ENCODE measurements around the gene KIF3B. TPM values are rescaled to one million over a fixed set of nuclear protein-coding genes. Genes with fewer than 3 reads are reported as not detected.

The KIF3B gene
- total and polyA plus RNA-seq, 2 of the 13 experiments (the other 11 are each of a cell fraction or from before 2014, with no cell fraction given), result 23.6 to 28.8 TPM

DNA sequence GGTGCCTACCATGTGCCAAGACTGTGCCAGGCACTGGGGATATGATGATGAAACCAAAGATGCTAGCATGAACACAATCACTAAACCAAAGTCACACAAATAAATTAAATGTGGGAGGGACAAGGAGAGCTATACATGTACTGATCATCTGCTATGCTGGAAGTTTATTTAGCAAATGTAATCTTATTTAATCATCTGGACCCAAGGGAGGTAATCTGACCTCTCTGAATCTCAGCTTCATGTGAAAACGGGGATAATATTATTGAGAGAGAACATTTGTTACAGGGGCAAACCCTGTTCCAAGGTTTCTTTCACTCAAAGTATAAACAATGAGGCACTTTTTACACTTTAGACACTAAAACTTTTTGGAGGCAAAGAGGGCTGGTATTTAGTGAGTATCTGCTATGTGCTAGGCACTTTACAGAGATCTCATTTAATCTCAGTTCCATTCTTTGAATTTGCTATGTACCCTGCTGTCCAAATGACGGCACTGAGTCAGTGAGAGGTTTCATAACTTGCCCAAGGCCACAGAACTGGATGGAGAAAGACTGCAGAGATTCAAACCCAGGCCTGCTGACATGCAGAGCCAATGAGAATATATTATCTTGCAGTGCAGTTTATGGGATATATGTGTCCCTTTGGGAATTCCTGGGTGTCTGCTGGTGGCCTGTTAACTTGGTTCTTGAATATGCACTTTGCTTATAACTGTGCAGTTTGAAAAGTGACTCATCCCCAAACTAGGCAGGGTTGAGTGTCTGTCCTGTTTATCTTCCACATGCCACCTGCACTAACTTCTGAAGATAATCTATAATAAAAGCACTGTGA lies 77.4 kb downstream of the KIF3B start (continued):
- no peak for TF ChIP-seq MED13 (CRISPR knock-in tag; IDR thresholded peaks at IDR 0.05)
- no peak for TF ChIP-seq BATF2 (CRISPR knock-in tag; IDR thresholded peaks at IDR 0.05)
- peak; percentile 27; the same call in 1 of the 2 replicates for TF ChIP-seq MIER2 (CRISPR knock-in tag; IDR thresholded peaks at IDR 0.05)
- no peak for TF ChIP-seq ZNF256 (CRISPR knock-in tag; conservative IDR thresholded peaks at IDR 0.05)
- no peak for TF ChIP-seq SUZ12 (IDR thresholded peaks at IDR 0.05; ENCODE audit: low read depth, low read length)
- TF ChIP-seq POLR2AphosphoS2 (IDR thresholded peaks at IDR 0.05; ENCODE audit: low read depth, low read length), result no peak
- TF ChIP-seq KLF6 (CRISPR knock-in tag; IDR thresholded peaks at IDR 0.05), result peak; percentile 68; the same call in 1 of the 2 replicates
- peak; percentile 18; the same call in 1 of the 2 replicates for TF ChIP-seq ZBTB25 (CRISPR knock-in tag; IDR thresholded peaks at IDR 0.05)
- TF ChIP-seq PRDM10 (CRISPR knock-in tag; IDR thresholded peaks at IDR 0.05; ENCODE audit: low read depth), result 0 out of 2 replicates have a peak, but pooled peaks have one; percentile 44
- TF ChIP-seq TOE1 (CRISPR knock-in tag; IDR thresholded peaks at IDR 0.05), result no peak
- TF ChIP-seq ESRRA (CRISPR knock-in tag; IDR thresholded peaks at IDR 0.05; ENCODE audit: low read depth), result no peak; the same call in 1 of the 2 replicates
- TF ChIP-seq SAP130 (CRISPR knock-in tag; IDR thresholded peaks at IDR 0.05; ENCODE audit: low read depth), result peak; percentile 79
- no peak for TF ChIP-seq RFX3 (CRISPR knock-in tag; IDR thresholded peaks at IDR 0.05)
- TF ChIP-seq, protein P1, sequence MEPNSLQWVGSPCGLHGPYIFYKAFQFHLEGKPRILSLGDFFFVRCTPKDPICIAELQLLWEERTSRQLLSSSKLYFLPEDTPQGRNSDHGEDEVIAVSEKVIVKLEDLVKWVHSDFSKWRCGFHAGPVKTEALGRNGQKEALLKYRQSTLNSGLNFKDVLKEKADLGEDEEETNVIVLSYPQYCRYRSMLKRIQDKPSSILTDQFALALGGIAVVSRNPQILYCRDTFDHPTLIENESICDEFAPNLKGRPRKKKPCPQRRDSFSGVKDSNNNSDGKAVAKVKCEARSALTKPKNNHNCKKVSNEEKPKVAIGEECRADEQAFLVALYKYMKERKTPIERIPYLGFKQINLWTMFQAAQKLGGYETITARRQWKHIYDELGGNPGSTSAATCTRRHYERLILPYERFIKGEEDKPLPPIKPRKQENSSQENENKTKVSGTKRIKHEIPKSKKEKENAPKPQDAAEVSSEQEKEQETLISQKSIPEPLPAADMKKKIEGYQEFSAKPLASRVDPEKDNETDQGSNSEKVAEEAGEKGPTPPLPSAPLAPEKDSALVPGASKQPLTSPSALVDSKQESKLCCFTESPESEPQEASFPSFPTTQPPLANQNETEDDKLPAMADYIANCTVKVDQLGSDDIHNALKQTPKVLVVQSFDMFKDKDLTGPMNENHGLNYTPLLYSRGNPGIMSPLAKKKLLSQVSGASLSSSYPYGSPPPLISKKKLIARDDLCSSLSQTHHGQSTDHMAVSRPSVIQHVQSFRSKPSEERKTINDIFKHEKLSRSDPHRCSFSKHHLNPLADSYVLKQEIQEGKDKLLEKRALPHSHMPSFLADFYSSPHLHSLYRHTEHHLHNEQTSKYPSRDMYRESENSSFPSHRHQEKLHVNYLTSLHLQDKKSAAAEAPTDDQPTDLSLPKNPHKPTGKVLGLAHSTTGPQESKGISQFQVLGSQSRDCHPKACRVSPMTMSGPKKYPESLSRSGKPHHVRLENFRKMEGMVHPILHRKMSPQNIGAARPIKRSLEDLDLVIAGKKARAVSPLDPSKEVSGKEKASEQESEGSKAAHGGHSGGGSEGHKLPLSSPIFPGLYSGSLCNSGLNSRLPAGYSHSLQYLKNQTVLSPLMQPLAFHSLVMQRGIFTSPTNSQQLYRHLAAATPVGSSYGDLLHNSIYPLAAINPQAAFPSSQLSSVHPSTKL (CRISPR knock-in tag; IDR thresholded peaks at IDR 0.05), result peak; percentile 81
- TF ChIP-seq TMF1 (CRISPR knock-in tag; IDR thresholded peaks at IDR 0.05; ENCODE audit: low read depth), result no peak
- TF ChIP-seq LCORL (IDR thresholded peaks at IDR 0.05), result no peak
- TF ChIP-seq LCORL (CRISPR knock-in tag; IDR thresholded peaks at IDR 0.05), result peak; percentile 80
- no peak for TF ChIP-seq HNRNPH1 (optimal IDR thresholded peaks at IDR 0.05; ENCODE audit: low read depth, low read length)
- no peak for TF ChIP-seq ZNF30 (CRISPR knock-in tag; IDR thresholded peaks at IDR 0.05)
- TF ChIP-seq NFYC (CRISPR knock-in tag; IDR thresholded peaks at IDR 0.05), result peak; percentile 59
- TF ChIP-seq GFI1 (CRISPR knock-in tag; IDR thresholded peaks at IDR 0.05; ENCODE audit: borderline replicate concordance), result peak; percentile 66; the same call in 1 of the 2 replicates
